ENCODE results near the gene TADA2B.
"Not testable (repeated sequence)": the region's sequence is repeated elsewhere in the genome, so short reads cannot be mapped to it uniquely, and the experiment has no call there.

The TADA2B gene

DNA sequence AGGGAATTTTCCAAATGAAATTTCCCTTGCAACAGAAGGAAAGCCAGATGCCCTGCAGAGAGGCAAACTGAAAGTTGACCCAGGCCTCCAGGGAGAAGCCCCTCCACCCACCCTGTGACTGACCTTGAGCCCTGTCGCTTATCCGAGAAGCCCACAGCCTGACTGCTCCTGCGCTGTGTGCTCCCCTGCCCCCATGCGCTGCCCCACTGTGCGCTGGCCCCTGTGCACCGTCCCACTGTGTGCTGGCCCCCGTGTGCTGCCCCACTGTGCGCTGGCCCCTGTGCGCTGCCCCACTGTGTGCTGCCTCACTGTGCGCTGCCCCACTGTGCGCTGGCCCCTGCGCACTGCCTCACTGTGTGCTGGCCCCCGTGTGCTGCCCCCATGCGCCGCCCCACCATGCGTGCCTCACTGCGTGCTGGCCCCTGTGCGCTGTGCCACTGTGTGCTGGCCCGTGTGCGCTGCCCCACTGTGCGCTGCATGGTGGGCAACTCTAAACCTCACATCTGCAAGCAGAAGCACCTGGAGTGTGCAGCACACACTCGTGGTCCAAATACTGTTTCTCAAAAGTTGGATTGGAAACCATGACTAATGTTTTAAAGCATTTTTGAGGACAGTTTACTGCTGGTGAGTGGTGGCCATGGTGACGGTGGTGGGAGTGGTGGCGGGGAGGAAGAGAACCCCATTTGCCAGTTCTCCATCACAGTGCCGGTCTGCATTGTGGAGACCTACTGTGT is 33.0 kb downstream of the TADA2B start:
- no peak for TF ChIP-seq CTCF (IDR thresholded peaks at IDR 0.05; ENCODE audit: insufficient read depth, low read depth, low read length, missing control alignments)
- no peak for DNase-seq (ENCODE audit: low read depth)
- H3K4me3 ChIP-seq (ENCODE audit: low read depth, low read length) = no peak overlapping the region

DNA sequence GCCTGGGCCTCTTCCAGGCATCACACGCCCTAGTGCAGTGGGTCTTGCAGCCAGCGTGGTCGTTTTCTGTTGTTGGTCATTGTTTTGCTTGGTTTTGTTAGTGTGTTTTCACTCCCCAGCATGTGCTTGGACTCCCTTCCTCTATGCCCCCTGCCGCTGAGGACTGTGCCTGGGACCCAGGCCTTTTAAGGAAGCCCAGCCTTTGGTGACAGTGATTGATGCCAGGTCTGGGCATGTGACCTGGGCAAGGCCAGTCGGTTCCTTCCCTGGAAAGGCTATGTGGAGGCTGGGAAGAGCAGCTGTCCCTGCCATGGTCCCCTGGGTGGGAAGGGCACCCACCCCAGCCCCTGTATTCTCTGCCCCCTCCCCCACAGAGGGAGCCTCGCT is 33.5 kb downstream of the TADA2B start:
- no peak for DNase-seq (ENCODE audit: low read depth)
- H3K4me3 ChIP-seq (ENCODE audit: low read depth, low read length) = no peak overlapping the region
- no peak for TF ChIP-seq CTCF (IDR thresholded peaks at IDR 0.05; ENCODE audit: insufficient read depth, low read depth, low read length, missing control alignments)

DNA sequence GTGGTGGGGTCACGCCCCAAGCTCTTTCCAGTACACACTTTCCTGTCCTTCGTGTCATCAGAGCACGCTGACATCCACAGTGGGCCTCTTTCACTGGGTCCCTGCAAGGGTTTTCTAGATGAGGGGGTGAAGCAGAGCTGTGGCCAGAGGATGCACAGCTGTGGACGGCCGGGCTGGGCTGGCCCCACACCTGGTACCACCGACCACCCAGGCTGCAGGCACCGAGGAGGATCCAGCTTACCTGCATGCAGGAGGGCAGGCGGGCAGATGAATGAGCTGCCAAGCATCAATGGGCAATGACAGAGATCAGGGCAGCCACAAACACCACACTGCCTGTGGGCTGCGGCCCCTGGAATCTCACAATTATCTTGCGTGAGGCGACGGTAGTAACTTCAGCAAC is 34.2 kb downstream of the TADA2B start:
- no peak for DNase-seq (ENCODE audit: low read depth)
- TF ChIP-seq CTCF (IDR thresholded peaks at IDR 0.05; ENCODE audit: insufficient read depth, low read depth, low read length, missing control alignments) = no peak
- H3K4me3 ChIP-seq (ENCODE audit: low read depth, low read length) = no peak overlapping the region

GRCh38 chr4:7078025-7078424 is 34.9 kb downstream of the TADA2B start:
- no peak for TF ChIP-seq CTCF (IDR thresholded peaks at IDR 0.05; ENCODE audit: insufficient read depth, low read depth, low read length, missing control alignments)

DNA sequence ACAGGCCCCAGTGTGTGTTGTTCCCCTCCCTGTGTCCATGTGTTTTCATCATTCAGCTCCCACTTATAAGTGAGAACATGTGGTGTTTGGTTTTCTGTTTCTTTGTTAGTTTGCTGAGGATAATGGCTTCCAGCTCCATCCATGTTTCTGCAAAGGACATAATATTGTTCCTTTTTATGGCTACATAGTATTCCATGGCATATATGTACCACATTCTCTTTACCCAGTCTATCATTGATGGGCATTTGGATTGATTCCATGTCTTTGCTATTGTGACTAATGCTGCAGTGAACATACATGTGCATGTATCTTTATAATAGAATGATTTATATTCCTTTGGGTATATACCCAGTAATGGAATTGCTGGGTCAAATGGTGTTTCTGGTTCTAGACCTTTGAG is 36.3 kb downstream of the TADA2B start:
- DNase-seq (ENCODE audit: low read depth); H3K4me3 ChIP-seq (ENCODE audit: low read depth, low read length): not testable (repeated sequence)

More at GRCh38 chr4:7078025-7078424, 34.9 kb downstream of the TADA2B start:
- H3K4me3 ChIP-seq (ENCODE audit: low read depth, low read length) = no peak overlapping the region
- no peak for DNase-seq (ENCODE audit: low read depth)

DNA sequence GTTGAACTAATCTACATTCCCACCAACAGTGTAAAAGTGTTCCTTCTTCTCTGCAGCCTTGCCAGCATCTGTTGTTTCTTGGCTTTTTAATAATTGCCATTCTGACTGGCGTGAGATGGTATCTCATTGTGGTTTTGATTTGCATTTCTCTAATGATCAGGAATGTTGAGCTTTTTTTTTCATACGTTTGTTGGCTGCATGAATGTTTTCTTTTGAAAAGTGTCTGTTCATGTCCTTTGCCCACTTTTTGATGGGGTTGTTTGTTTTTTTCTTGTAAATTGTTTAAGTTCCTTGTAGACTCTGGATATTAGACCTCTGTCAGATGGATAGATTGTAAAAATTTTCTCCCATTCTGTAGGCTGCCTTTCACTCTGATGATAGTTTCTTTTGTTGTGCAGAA is 36.7 kb downstream of the TADA2B start:
- not testable (repeated sequence) for H3K4me3 ChIP-seq (ENCODE audit: low read depth, low read length); DNase-seq (ENCODE audit: low read depth)

- no peak overlapping the region for H3K4me3 ChIP-seq (ENCODE audit: low read depth, low read length)
- TF ChIP-seq CTCF (IDR thresholded peaks at IDR 0.05; ENCODE audit: insufficient read depth, low read depth, low read length, missing control alignments) = no peak
- DNase-seq (ENCODE audit: low read depth) = no peak
Measured at GRCh38 chr4:7083597-7084563, 40.7 kb downstream of the TADA2B start.

DNA sequence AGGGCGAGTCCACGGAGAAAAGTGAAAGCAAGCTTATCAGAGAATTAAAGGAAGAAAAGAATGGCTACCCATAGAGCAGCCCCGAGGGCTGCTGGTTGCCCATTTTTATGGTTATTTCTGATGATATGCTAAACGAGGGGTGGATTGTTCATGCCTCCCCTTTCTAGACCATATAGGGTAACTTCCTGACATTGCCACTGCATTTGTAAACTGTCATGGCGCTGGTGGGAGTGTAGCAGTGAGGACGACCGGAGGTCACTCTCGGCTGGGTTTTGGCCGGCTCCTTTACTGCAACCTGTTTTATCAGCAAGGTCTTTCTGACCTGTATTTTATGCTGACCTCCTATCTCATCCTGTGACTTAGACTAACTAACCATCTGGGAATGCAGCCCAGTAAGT is 41.4 kb downstream of the TADA2B start:
- not testable (repeated sequence) for H3K4me3 ChIP-seq (ENCODE audit: low read depth, low read length); DNase-seq (ENCODE audit: low read depth)
